ENCODE results near the gene POU3F1.

GRCh38 chr1:38051079-38051543 lies 4.5 kb upstream of the POU3F1 start:
- no peak for TF ChIP-seq CTCF (conservative IDR thresholded peaks at IDR 0.05; ENCODE audit: low read length)
- no peak for TF ChIP-seq EZH2phosphoT487 (IDR thresholded peaks at IDR 0.05; ENCODE audit: borderline replicate concordance, low read depth, low read length)
